HG02642 (cell line): ENCODE measurements around the gene FBXL14.

Source experiments
- ATAC-seq: cut with Tn5 transposase; IDR thresholded peaks from one replicate; pipeline ENCODE4 v1.9.1; 2021; ENCODE audit warnings: mild to moderate bottlenecking; ENCODE audit not compliant: unreplicated experiment, poor library complexity

FBXL14 gene

DNA sequence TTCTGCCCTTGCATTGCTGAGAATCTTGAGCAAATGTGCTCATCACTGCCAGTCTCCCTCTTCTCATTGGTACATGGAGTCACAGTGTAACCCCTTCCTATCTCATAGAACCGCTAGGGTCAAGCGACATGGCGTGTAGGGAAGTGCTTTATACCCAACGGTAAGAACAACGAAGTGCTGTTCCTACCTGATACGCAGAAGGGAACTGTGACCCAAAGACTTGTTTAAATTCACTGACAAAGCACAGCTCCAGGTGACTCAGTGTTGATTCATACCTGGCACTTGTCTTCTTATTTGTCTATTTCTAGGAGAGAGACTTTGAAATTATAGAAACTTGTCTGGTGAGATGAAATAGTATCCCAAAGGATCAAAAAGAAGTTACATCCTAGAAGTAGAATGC lies 53.7 kb downstream of the FBXL14 start:
- ATAC-seq: no peak

DNA sequence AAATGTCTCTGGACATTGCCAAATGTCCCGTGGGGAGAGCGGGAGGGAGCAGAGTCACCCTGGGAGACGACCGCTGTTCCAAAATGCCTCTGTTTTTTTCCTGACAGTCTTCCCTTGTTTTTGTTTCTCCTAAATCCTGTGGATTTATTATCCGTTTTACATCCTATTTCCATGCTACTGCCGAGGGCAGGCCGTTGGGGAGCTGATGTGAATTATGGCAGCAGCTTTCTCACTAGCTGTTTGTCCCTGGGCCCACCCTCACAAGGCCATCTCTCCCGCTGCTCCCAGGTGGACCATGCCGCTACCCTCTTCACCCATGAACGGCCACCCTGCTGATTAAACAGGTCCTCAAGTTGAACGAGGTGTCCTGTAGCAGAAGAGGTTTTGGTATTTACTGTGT lies 55.2 kb downstream of the FBXL14 start:
- no peak for ATAC-seq

DNA sequence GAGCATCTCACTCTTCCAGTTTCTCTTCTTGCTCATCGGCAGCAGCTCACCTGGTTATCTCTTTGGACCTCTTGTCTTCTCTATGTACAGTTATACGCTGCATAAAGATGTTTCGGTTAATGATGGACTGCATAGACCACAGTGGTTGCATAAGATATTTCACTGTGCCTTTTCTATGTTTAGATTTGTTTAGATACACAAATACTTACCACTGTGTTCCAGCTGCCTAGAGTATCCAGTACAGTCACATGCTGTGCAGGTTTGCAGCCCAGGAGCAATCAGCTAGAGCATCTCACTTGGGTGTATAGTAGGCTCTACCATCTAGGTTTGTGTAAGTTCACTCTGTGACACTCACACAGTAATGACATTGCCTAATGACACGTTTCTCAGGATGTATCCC lies 57.6 kb downstream of the FBXL14 start:
- ATAC-seq: no peak

DNA sequence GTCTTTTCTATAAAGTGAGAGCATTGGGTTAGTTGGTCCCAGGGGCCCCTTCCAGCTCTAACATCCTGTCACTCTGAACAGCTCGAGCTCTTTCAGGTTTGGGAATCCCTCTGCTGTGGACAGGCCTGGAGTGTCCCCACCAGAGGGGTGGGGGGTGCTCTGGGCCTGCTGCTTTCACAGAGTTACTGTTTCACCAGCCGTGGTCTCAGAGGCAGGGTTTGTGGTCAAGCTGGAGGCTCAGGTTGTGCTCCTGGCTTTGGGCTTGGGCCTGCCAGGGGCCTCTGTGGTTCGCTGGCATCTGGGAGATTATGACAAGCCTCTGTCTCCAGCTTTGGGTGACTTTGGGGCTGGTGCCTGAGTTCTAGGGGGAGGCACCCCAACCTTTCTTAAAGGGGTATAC lies 59.6 kb downstream of the FBXL14 start:
- peak; percentile 36 for ATAC-seq

DNA sequence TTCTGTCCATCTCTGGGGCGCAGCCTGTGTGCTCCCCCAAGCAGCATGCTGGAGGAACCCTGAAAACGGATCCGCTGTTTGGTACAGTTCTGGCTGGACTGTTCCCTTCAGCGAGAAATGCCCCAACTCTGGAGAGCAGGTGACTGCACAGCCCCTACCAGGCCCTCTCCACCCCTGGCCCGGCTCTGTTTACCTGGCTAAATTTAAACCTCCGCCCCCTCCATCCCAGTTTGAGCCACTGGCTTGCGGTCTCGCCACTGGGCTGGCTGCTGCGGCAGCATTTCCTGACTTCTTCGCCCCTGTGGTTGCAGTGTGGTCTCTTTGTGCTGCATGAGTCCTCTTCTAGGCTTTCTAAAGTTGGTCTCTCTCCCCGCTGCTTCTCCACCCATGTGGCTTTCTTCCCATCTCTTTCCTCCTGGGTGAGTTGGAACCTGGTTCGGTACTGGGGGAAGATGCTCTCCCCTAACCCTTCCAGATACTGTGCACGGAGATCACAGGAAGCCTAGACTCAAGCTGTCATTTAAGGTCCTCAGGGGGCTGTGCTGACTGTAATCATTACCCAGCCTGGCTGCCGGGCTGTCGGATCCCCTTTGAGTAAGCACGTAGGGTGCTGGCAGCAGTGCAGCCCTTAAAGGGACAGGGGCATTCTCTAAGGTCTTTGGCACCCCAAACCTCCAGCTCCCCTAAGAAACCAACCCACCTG lies 60.6 kb downstream of the FBXL14 start:
- ATAC-seq: peak; percentile 56

DNA sequence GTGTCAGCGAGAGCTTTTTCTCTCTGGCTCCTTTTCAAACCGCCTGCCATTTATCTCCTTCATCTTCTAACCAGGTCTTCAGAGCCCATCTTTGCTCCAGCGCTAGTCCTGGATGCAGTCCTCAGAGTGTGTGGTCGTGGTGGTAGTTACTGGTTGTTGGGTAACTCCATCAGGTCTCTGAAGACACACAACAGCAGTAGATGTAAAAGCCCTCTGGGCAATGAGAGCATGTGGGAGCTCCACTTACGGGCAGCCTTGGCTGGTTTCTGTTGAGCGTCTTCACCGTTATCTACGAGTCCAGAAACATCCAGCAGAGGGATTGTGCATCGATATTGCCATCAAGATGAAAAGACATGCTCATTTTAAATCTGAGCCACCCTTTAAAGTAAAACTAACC lies 61.2 kb downstream of the FBXL14 start:
- ATAC-seq: peak; percentile 10

DNA sequence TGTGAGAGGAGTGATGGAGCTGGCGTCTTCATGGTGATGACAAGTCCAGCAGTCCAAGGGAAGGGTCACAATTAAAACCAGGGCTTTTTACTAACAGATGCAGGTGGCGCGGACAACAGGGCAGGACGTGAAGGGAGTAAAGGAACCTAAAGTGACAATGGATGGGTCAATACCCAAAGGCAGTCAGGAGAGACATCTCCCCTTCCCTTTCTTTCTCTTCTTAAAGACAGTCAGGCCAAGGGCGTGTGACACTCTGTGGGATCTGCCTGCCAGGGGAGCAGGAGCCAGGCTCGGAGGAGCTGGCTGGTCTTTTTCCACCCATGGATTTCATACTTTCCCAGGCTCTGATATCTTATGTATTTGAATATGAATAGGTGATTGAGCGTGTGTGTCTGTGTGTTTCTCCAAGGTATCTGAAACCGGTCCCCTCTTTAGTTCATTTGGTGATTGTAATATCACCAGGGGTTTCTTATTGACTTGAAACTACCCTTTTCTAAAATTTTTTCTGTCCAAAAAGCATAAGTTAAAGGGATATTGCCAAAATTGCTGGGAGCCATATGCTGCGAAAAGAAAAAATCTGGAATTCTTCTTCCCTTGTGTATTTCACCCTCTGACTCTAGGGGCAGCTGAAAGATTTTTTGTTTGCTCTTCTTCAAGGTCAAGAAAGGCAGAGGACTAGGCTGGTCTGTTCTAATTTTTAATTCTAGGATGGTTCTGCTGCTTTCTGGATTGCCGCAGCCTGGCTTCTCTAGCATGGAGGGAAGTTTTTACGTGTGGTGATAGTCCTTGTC lies 61.8 kb downstream of the FBXL14 start:
- ATAC-seq: no peak

DNA sequence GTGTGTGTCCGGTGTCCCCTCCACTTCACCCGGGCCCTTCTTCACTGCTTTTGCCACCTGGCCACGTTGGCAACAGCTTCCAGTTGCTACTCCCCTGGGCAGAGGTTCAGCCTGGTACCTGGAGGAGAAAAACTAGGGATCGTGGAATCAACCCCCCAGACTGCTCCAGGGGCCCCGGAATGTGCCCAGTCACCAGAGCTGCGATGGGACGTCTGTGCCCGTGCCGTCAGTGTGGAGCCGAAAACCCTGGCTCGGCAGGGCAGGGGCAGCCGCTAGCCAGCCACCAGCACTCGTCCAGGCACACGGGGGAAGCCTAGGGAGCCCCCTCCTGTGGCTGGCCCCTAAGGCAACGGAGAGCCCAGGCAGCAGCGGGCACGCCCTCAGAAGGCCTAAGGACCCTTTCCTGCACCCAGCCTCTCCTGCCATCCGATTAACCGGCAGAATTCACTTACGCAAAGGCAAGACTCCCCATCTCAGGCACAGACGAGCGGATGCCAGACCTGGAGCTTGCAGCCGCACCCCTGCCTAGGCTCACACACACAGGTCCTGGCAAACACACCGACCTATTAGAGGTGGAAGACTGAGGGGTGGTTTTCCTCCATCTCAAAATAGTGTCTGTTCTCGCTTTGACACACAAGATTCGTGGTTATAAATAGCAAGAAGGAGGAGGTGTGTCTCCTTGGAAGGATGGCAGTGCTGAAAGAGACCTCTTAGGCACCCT lies 62.6 kb downstream of the FBXL14 start:
- no peak for ATAC-seq

DNA sequence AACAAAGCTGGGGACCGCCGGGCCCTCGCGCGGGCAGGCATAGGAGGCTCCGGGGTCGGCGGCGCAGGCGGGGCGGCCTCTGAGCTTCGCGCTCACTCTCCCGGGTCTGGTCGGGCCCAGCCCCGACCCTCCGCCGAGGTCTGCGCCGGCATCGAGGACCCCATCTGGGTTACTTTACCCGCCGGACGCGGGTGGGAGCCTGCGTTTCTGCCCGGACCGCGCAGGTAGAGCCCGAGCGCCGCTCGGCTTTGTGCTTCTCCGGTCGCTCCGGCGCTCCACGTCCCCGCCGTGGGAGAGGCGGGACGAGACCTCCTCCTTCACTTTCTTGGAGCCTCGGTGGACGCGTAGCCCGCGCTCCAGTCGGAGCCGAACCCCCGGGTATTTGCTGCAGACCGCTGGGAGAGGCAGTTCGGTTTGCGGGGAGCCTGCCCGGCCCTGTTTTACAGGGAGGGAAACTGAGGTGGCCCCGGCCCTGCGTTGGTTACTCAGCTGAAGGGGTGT lies 63.2 kb downstream of the FBXL14 start:
- ATAC-seq: no peak

DNA sequence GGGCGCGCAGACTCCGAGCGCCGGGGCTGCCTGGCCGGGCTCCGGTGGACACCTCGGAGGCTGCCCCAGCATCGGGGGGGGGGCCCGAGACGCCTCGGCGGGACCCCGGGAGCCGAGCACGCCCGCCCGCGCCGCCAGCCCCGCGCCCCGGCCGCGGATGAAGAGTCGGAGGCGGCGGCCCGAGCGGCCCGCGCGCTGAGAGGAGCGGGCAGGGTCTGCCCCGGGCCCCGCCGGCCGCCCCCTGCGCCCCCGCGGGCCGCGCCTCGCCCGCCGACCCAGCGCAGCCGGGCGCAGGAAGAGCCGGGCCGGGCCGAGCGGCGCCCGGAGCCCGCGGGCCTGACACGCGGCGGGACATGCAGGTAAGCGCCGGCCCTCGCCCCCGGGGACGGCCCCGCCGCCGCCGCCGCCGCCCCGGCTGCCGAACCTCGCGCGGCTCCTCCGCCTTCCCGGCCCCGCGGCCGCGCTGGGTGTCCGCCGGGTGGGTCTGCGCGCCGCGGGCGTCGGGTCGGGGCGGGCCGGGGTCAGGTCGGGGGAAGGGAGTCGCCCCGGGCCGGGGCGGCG lies 63.7 kb downstream of the FBXL14 start:
- no peak for ATAC-seq

DNA sequence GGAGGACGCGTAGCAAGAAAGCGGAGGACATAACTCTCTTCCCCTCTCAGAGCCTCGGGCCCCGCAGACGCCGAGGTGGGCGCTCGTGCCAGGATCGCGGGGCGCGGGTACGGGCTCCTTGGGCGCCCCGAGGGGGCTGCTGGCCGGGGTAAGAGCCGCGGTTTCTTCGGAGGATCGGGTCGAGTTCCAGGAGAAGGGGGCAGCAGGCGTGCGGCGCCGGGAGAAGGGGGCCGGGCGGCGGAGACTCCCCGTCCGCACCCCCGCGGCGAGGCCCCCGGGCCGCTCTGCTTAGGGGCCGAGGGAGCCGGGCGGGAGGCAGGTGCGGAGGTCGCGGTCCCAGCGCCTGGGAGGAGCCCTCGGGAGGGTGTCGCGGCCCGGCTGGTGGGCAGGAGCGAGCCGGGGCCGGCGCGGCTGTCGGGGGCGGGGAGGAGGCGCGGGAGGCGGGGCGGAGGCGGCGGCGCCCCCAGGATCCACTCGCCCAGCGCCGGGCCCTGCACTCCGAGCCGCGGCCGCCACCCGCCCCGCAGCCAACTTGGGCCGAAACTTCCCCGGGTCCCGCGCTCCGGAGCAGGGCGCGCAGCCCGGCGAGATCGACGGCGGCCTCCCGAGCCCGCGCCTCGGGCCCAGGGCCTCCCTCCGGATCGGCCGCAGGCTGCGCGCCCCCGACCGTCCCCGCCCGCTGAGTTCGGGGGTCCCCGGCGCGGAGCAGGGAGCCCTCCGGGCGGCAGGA lies 64.4 kb downstream of the FBXL14 start:
- no peak for ATAC-seq

DNA sequence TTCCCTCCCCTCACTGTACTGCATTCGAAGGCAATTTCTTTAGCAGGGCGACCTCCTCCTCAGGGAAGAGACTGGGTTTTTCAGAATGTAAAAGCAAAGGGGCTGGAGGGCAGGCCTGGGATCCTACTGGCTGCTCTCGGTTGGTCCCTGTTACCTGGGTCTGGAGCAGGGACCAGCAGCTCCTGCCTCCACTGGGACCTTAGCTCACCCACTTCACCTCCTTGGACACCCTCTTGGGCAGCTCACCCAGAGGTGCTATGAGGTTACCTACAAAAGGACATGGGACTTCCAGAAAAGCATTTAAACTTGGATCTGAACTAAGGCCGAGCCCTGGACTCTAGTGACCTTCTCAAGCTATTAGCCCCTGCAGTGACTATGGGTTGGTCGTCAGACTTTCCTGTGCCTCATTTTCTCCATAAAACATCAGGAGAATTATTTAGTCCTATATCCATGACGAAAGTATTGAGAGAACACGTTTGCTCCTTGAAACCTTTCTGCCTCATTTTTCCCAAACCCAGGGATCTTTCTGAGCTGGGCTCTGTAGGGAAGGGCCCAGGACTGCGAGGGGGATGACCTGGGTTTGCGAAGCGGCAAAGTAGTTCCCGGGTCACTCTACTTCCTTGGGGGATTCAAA lies 65.0 kb downstream of the FBXL14 start:
- ATAC-seq: no peak

DNA sequence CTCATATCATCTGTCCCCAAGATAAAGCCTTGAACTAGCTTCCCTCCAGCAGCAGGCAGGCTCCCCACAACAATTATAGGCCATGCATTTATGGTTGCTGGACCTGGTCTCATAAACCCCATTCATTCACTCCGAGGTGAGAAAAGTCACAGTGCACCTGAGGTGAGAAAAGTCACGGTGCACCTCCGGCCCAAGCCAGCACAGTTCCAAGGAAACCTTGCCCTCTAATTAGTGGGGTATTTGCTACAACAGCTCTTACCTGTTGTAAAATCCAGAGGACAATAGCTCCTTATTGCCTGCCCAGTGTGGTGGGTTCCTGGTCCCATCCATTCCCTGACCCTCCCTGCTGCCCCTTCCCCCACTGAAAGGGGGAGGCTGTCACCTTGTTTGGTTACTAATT lies 65.6 kb downstream of the FBXL14 start:
- no peak for ATAC-seq

DNA sequence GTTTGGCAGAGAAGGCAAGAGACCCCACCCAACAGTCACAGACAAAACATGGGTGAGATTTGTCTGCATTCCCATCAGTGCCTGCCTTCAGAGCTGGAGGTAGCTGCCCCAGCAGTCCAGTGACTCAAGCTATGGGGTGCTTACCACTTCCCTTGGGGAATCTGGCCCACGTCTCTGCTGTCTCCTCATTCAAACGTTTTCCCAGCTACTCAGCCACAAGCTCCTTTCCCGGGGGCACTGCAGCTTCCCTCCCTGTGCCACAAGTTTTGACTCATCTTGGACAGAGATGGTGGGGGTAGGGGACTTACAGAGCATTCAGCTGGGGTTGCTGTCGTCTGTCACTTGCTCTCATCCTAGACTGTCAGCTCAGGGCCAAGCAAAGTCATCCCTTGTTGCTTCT lies 66.6 kb downstream of the FBXL14 start:
- ATAC-seq: no peak

DNA sequence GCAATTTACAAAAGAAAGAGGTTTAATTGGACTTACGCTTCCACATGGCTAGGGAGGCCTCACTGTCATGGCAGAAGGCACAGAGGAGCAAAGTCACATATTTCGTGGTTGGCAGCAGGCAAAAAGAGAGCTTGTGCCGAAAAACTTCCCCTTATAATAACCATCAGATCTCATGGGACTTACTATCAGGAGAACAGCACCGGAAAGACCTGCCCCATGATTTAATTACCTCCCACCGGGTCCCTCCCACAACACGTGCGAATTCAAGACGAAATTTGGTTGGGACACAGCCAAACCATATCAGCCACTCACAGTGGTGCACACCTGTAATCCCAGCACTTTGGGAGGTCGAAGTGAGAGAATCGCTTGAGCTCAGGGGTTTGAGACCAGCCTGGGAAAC lies 68.5 kb downstream of the FBXL14 start:
- no peak for ATAC-seq

DNA sequence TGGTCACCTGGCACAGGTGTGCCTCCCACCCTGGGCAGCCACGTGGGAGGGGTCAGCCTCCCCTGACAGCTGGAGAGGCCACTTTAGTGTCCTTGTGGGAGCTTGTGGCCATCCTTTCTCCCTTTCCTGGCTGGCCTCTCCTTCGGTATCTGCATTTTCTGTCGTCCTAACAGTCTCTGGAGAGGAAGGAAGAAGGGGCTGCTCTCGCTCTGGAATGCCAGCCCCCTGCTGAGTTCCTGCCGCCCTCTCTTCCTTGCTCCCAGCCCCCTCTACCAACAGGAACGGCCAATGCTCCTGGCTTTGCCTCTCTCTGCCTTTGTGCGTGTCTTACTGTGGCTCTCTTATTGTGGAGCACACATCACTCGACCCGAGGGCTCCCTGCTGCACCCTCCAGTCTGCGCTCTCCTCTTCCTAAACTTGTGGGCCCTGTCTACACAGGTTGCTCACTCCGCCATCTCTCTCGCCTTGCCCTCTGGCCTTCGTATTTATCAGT lies 70.8 kb downstream of the FBXL14 start:
- ATAC-seq: no peak

DNA sequence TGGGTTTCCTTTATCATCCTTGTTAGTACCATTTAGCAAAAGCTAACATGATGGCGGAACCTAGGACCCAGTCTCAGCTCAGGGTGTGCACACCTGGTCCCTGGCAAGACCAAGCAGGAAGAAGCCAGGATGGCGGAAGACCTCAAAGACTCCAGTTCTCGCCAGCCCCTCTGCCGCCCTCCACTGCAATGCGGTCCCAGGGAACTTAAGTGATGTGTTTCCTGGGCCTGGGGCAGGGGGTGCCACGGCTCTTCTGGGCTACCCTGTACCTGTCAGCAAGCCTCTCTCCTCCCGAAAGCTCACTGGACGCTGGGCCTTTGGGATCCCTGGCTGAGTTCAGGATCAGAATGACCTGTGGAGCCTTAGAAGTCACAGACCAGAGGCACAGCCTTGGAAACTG lies 71.3 kb downstream of the FBXL14 start:
- ATAC-seq: no peak

DNA sequence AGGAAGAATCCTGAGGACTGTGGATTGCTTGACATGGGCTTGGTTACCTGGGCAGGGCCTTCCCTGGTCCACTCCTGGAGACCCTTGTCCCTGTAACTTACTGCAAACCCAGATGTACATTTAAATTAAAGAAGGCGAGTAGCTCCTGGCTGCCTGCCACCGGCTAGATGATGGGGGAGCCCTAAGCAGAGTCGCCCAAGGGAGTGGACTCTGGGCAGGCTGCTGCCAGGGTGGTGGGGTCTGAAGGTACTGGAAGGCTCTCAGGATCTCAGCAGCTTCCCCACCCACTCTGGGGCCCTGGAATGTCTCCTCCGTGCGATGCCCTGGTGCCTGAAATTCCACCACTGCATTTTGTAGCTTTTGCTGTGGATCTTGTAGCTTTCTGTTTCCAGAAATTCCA lies 74.7 kb downstream of the FBXL14 start:
- ATAC-seq: no peak
